T-helper 17 cell (primary cell): ENCODE measurements around the gene SNX4. TPM values are rescaled to one million over a fixed set of nuclear protein-coding genes. Genes with fewer than 3 reads are reported as not detected.
"Not testable (repeated sequence)": the region's sequence is repeated elsewhere in the genome, so short reads cannot be mapped to it uniquely, and the experiment has no call there.

Experiments
- ATAC-seq: fragments of 150-1000 bp; cut with Tn5 transposase; 2 replicates; pipeline ENCODE4 v1.10.0; 2021; ENCODE audit warnings: mild to moderate bottlenecking, moderate library complexity
- DNase-seq, 3 donors: peaks; one replicate each; pipeline versions ENCODE4 v3.0.0 to v3.0.0-alpha.2; 2020 to 2021
- H3K9me3 ChIP-seq: one replicate; pipeline ENCODE4 v1.7.0; 2013; ENCODE audit warnings: low read length, mild to moderate bottlenecking; ENCODE audit not compliant: control insufficient read depth, poor library complexity, severe bottlenecking
- H3K27ac Mint-ChIP-seq: one replicate; pipeline ENCODE4 v1.8.0; 2022; ENCODE audit warnings: mild to moderate bottlenecking, moderate library complexity, mixed read lengths
- H3K27me3 Mint-ChIP-seq: one replicate; pipeline ENCODE4 v1.8.0; 2022; ENCODE audit warnings: mixed read lengths
- H3K36me3 Mint-ChIP-seq: one replicate; pipeline ENCODE4 v1.8.0; 2022; ENCODE audit warnings: low read depth, mixed read lengths
- H3K4me1 Mint-ChIP-seq: one replicate; pipeline ENCODE4 v1.8.0; 2022; ENCODE audit warnings: mild to moderate bottlenecking, mixed read lengths
- H3K4me3 Mint-ChIP-seq: one replicate; pipeline ENCODE4 v1.8.0; 2022; ENCODE audit warnings: mild to moderate bottlenecking, moderate library complexity, mixed read lengths
- total RNA-seq, 4 donors: library from RNA in 2 of 4; stranded (reverse) in 2 of 4; gene quantifications; one replicate each; pipeline ENCODE4 v1.2.3 and lab custom pipeline; 2022 to 2026

Gene SNX4
- total RNA-seq, 2 donors from 2014 or later, result 15.9 to 18.6 TPM

DNA sequence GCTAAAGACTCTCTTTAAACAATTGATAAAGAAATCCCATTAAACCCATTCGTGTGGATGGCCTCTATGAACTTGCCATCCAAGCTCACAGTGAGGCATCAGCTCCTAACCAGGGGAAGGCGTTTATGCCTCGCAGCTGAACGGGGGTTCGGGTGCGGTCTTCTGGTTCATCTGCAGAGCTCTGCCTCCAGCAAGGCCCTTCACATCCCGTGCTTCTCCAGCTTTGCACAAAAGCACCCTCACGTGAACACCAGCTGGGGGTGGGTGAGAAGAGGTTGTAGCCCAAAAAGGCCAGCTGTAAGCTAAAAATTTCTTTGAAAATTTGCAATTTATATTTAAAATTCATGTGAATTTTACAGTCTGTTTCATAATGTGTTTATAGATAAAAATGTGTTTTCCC is 105.3 kb downstream of the SNX4 start:
- no peaks in the 10 kb centered on the region for H3K4me1 Mint-ChIP-seq
- peaks cover 36% of the 10 kb centered on the region for H3K27me3 Mint-ChIP-seq
- peaks cover 2% of the 10 kb centered on the region for H3K36me3 Mint-ChIP-seq
- H3K4me3 Mint-ChIP-seq, result no peak overlapping the region
- DNase-seq (no peak), ATAC-seq (no peak)
- no peak overlapping the region for H3K27ac Mint-ChIP-seq
- no peaks in the 10 kb centered on the region for H3K9me3 ChIP-seq

DNA sequence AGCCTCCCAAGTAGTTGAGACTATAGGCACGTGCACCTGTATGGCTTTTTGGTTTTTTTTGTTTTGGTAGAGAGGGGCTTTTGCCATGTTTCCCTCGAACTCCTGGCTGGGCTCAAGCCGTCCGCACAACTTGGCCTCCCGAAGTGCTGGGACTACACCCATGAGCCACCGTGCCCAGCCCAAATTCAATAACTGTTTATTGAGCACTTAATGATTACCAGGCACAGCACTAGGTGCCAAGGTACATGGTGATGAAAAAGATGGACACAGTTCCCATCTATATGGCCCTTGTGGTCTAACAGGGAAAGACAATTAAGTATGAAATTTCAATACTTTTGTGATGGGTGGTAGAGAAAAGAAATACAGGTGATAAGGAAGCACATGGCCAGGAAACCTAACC is 109.1 kb downstream of the SNX4 start:
- no peak for DNase-seq
- no peaks in the 10 kb centered on the region for H3K9me3 ChIP-seq
- H3K27me3 Mint-ChIP-seq, result peaks cover 47% of the 10 kb centered on the region
- no peak overlapping the region for H3K4me3 Mint-ChIP-seq
- H3K4me1 Mint-ChIP-seq, result peaks cover 4% of the 10 kb centered on the region
- ATAC-seq, result no peak
- no peak overlapping the region for H3K27ac Mint-ChIP-seq
- H3K36me3 Mint-ChIP-seq, result peaks cover 2% of the 10 kb centered on the region

DNA sequence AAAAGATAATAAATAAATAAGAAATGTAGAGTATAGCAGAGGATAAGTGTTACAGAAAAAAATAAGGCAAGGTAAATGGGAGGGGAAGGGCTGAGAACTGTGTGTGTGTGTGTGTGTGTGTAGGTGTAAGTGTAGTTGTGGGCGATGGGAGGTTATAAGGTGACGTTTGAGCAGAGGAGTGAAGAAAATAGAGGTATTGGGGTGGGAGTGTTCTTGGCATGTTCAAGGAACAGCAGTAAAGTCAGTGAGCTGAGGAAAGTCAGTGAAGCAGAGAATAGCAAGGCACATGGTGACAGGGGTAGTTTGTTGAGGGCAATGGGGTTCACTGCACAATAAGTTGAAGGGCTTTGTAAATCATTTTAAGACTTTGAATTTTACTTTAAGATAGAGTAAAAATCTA is 113.9 kb downstream of the SNX4 start:
- H3K27me3 Mint-ChIP-seq, result peaks cover 30% of the 10 kb centered on the region
- H3K36me3 Mint-ChIP-seq, result peaks cover 2% of the 10 kb centered on the region
- H3K9me3 ChIP-seq, result no peaks in the 10 kb centered on the region
- no peak for ATAC-seq
- no peak for DNase-seq
- H3K27ac Mint-ChIP-seq, result no peak overlapping the region
- H3K4me3 Mint-ChIP-seq, result no peak overlapping the region
- peaks cover 4% of the 10 kb centered on the region for H3K4me1 Mint-ChIP-seq

DNA sequence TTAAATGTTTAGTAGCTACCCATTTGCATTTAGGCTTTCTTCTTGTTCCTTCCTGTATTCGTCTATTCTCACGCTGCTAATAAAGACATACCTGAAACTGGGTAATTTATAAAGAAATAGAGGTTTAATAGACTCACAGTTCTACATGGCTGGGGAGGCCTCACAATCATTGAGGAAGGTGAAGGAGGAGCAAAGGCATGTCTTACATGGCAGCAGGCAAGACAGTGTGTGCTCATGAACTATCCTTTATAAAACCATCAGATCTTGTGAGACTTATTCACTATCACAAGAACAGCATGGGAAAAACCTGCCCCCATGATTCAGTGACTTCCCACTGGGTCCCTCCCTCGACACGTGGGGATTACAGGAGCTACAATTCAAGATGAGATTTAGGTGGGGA is 114.5 kb downstream of the SNX4 start:
- H3K27ac Mint-ChIP-seq, H3K36me3 Mint-ChIP-seq, H3K9me3 ChIP-seq, DNase-seq, H3K4me1 Mint-ChIP-seq, ATAC-seq, H3K4me3 Mint-ChIP-seq: not testable (repeated sequence)
- H3K27me3 Mint-ChIP-seq, result peaks cover 31% of the 10 kb centered on the region

DNA sequence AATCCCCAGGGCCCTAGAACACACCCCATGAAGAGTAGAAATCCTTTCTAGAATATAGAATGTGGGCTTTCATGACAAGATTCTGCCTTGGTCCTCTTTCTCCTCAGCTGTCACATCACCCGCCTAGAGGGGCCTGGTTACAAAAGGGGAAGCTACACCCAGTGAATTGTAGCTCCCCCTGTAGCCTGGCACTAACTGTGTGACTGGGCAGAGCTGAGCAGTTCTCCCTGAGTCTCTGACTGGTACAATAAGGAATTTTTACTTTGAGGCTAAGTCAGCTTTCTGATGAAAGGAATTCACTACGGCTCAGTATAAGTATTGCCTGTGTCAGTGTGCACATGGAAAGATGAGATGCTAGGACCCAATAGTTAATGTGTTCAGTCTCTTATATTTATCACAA is 116.2 kb downstream of the SNX4 start:
- H3K9me3 ChIP-seq, result no peaks in the 10 kb centered on the region
- ATAC-seq, result no peak
- Mint-ChIP-seq H3K4me1 (peaks cover 4% of the 10 kb centered on the region), H3K27ac (no peak overlapping the region), H3K4me3 (no peak overlapping the region), H3K36me3 (no peaks in the 10 kb centered on the region), H3K27me3 (peaks cover 22% of the 10 kb centered on the region)
- DNase-seq, result no peak

DNA sequence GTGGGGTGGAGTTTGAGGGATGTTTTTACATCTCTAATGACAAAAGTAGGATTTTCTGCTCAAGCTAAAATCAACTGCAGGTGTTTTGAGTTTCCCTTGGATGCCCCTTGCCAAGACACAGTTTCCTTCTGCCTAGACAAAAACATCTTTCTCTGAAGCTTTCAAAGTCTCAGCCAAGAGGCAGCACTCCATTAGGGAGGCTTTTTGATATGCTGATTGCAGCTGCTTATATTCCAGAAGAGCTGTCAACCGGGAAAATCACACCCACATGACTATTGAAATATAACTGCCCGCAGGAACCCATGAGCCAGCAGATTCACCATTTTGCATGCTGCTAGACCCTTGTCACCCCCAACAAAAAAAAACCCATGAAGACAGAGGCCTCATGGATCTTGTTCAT is 117.4 kb downstream of the SNX4 start:
- Mint-ChIP-seq H3K27ac (no peak overlapping the region), H3K36me3 (peaks cover 3% of the 10 kb centered on the region), H3K4me3 (no peak overlapping the region), H3K4me1 (peaks cover 4% of the 10 kb centered on the region), H3K27me3 (peaks cover 29% of the 10 kb centered on the region)
- no peaks in the 10 kb centered on the region for H3K9me3 ChIP-seq
- DNase-seq (no peak), ATAC-seq (no peak)

DNA sequence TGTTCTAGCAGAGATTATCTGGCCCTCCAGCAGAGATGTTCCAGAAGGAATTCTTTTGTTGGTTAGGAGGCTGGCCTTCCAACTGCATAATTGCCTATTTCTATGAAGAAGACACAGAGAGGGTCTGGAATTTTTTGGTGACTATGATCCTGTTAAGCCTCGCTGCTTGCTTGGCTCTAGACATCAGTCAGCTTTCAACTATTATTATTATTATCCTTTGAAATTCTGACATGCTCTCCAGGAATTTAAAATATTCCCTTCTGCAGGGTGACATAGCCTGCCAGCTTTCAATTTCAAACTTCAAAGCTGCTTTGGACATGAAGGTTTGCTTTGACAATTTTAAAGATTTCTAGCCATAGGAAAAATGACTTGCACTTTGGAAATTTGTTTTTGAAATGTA is 118.6 kb downstream of the SNX4 start:
- no peak overlapping the region for H3K4me3 Mint-ChIP-seq
- ATAC-seq, result no peak
- peaks cover 4% of the 10 kb centered on the region for H3K4me1 Mint-ChIP-seq
- peaks cover 27% of the 10 kb centered on the region for H3K27me3 Mint-ChIP-seq
- DNase-seq, result no peak
- H3K9me3 ChIP-seq, result no peaks in the 10 kb centered on the region
- H3K27ac Mint-ChIP-seq, result no peak overlapping the region
- H3K36me3 Mint-ChIP-seq, result peaks cover 5% of the 10 kb centered on the region

DNA sequence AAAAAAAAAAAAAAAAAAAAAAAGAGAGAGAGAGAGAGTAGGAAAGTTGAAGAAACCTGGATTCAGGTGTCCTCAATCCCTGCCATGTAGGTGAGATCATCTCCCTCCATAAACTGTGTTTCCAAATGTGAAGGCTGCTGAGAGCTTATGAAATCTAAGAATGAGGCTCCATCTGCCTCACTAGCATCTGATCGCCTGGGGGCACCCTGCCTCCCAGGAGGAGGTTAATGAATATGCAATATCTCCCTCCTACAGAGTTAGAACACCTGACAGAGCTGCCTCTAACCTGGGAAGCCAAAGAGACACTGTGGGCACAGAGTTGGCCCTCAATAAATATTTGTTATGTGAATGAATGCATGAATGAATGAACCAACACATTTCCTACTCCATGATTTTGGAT is 121.0 kb downstream of the SNX4 start:
- DNase-seq (no peak), ATAC-seq (no peak)
- no peaks in the 10 kb centered on the region for H3K9me3 ChIP-seq
- peaks cover 44% of the 10 kb centered on the region for H3K27me3 Mint-ChIP-seq
- peaks cover 8% of the 10 kb centered on the region for H3K36me3 Mint-ChIP-seq
- H3K4me3 Mint-ChIP-seq, result no peak overlapping the region
- no peak overlapping the region for H3K27ac Mint-ChIP-seq
- peaks cover 2% of the 10 kb centered on the region for H3K4me1 Mint-ChIP-seq

Other genes with a start within 250 kb of the SNX4 start
- gene ZNF148, start 144.9 kb downstream of the SNX4 start, total RNA-seq, result 10 to 100 TPM; 40.0 to 40.8 TPM
- gene OSBPL11, start 75.3 kb upstream of the SNX4 start, total RNA-seq, result 1 to 10 TPM; 7.6 to 9.5 TPM